ENCODE results near the gene TMEM108.

The TMEM108 gene

GRCh38 chr3:133117342-133117741 is 79.2 kb downstream of the TMEM108 start:
- H3K27ac ChIP-seq (ENCODE audit: low read depth, low read length, severe bottlenecking), result no peak overlapping the region
- H3K9me3 ChIP-seq (ENCODE audit: control insufficient read depth, low read length), result no peaks in the 10 kb centered on the region
- no peak overlapping the region for H3K4me3 ChIP-seq (ENCODE audit: extremely low read depth, insufficient read depth, low read length, poor library complexity, severe bottlenecking)
- H3K36me3 ChIP-seq (ENCODE audit: control insufficient read depth, insufficient read depth, low read length), result no peaks in the 10 kb centered on the region
- H3K4me1 ChIP-seq (ENCODE audit: control insufficient read depth, insufficient read depth, low read length, poor library complexity, severe bottlenecking), result no peaks in the 10 kb centered on the region

- no CpG with 5 or more reads among the region's 2 CpGs for WGBS, 2 experiments (ENCODE audit: insufficient coverage in 2 of 2)
- no peak overlapping the region for H3K4me3 ChIP-seq (ENCODE audit: extremely low read depth, insufficient read depth, low read length, poor library complexity, severe bottlenecking)
- no peak overlapping the region for H3K27ac ChIP-seq (ENCODE audit: low read depth, low read length, severe bottlenecking)
- no peaks in the 10 kb centered on the region for H3K9me3 ChIP-seq (ENCODE audit: control insufficient read depth, low read length)
- no peaks in the 10 kb centered on the region for H3K36me3 ChIP-seq (ENCODE audit: control insufficient read depth, insufficient read depth, low read length)
- H3K4me1 ChIP-seq (ENCODE audit: control insufficient read depth, insufficient read depth, low read length, poor library complexity, severe bottlenecking), result no peaks in the 10 kb centered on the region
Measured at GRCh38 chr3:133119176-133119575, 81.0 kb downstream of the TMEM108 start.

DNA sequence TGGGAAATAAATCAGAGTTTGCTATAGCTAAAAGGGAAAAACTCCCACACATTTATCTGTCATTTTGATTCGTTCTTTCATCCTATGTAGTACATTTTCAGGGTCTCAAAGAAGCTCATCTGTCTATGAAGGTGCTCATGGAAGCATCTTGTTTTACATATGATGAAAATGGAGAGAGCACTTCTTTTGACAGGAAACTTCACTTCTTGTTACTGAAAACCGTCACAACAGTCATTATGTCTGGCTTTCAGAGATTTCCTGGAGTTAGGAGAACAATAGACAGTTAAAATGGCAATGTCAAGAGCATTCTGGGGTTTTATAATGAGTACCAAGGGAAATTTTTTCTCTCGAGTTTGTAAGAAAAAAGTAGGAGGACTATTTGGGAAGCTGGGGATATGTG is 83.3 kb downstream of the TMEM108 start:
- H3K36me3 ChIP-seq (ENCODE audit: control insufficient read depth, insufficient read depth, low read length), result no peaks in the 10 kb centered on the region
- no peaks in the 10 kb centered on the region for H3K9me3 ChIP-seq (ENCODE audit: control insufficient read depth, low read length)
- H3K4me1 ChIP-seq (ENCODE audit: control insufficient read depth, insufficient read depth, low read length, poor library complexity, severe bottlenecking), result no peaks in the 10 kb centered on the region
- H3K27ac ChIP-seq (ENCODE audit: low read depth, low read length, severe bottlenecking), result no peak overlapping the region
- no peak overlapping the region for H3K4me3 ChIP-seq (ENCODE audit: extremely low read depth, insufficient read depth, low read length, poor library complexity, severe bottlenecking)
- 33 to 78% methylated on average over 1 to 2 of the region's 3 CpGs for WGBS, 2 experiments (ENCODE audit: insufficient coverage in 2 of 2)

DNA sequence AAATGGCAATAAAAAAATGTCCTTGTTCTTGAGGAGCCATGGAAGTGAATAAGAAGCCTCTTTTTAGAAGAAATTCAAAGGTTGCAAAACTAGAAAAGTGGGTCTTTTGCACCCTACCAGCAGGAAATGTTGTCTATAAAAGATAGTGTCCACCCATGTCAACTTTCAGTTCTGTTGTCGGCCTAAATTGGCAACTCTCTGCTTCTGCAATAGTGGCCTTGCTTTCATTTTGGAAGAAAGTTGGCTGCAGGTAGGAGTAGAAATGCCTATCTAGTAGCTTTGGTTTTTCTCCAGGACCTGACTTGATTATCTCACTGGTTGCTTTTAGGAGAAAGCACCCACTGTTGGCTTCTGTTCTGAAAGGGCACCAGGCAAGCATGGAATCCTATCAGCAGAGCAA is 85.4 kb downstream of the TMEM108 start:
- no CpG with 5 or more reads among the region's 1 CpG for WGBS, 2 experiments (ENCODE audit: insufficient coverage in 2 of 2)

GRCh38 chr3:133124511-133124910 is 86.3 kb downstream of the TMEM108 start:
- Histone ChIP-seq H3K4me3 (ENCODE audit: extremely low read depth, insufficient read depth, low read length, poor library complexity, severe bottlenecking) (no peak overlapping the region), H3K9me3 (ENCODE audit: control insufficient read depth, low read length) (no peaks in the 10 kb centered on the region), H3K4me1 (ENCODE audit: control insufficient read depth, insufficient read depth, low read length, poor library complexity, severe bottlenecking) (no peaks in the 10 kb centered on the region), H3K27ac (ENCODE audit: low read depth, low read length, severe bottlenecking) (no peak overlapping the region), H3K36me3 (ENCODE audit: control insufficient read depth, insufficient read depth, low read length) (no peaks in the 10 kb centered on the region)
- WGBS, 2 experiments (ENCODE audit: insufficient coverage in 2 of 2), result 75 to 87% methylated on average over 6 of the region's 6 CpGs

More for the DNA sequence above, 85.4 kb downstream of the TMEM108 start:
- H3K36me3 ChIP-seq (ENCODE audit: control insufficient read depth, insufficient read depth, low read length), result no peaks in the 10 kb centered on the region
- no peak overlapping the region for H3K27ac ChIP-seq (ENCODE audit: low read depth, low read length, severe bottlenecking)
- no peaks in the 10 kb centered on the region for H3K9me3 ChIP-seq (ENCODE audit: control insufficient read depth, low read length)
- no peaks in the 10 kb centered on the region for H3K4me1 ChIP-seq (ENCODE audit: control insufficient read depth, insufficient read depth, low read length, poor library complexity, severe bottlenecking)
- no peak overlapping the region for H3K4me3 ChIP-seq (ENCODE audit: extremely low read depth, insufficient read depth, low read length, poor library complexity, severe bottlenecking)

GRCh38 chr3:133125171-133125570 is 87.0 kb downstream of the TMEM108 start:
- 60 to 93% methylated on average over 1 to 2 of the region's 4 CpGs for WGBS, 2 experiments (ENCODE audit: insufficient coverage in 2 of 2)
- H3K4me1 ChIP-seq (ENCODE audit: control insufficient read depth, insufficient read depth, low read length, poor library complexity, severe bottlenecking), result no peaks in the 10 kb centered on the region
- H3K9me3 ChIP-seq (ENCODE audit: control insufficient read depth, low read length), result no peaks in the 10 kb centered on the region

GRCh38 chr3:133125802-133126201 is 87.6 kb downstream of the TMEM108 start:
- 100% methylated on average over 1 of the region's 2 CpGs; no CpG with 5 or more reads in 1 of the 2 experiments for WGBS, 2 experiments (ENCODE audit: insufficient coverage in 2 of 2)
- H3K36me3 ChIP-seq (ENCODE audit: control insufficient read depth, insufficient read depth, low read length), result no peaks in the 10 kb centered on the region
- H3K27ac ChIP-seq (ENCODE audit: low read depth, low read length, severe bottlenecking), result no peak overlapping the region
- no peaks in the 10 kb centered on the region for H3K4me1 ChIP-seq (ENCODE audit: control insufficient read depth, insufficient read depth, low read length, poor library complexity, severe bottlenecking)
- no peak overlapping the region for H3K4me3 ChIP-seq (ENCODE audit: extremely low read depth, insufficient read depth, low read length, poor library complexity, severe bottlenecking)
- H3K9me3 ChIP-seq (ENCODE audit: control insufficient read depth, low read length), result no peaks in the 10 kb centered on the region

More at GRCh38 chr3:133125171-133125570, 87.0 kb downstream of the TMEM108 start:
- Histone ChIP-seq H3K4me3 (ENCODE audit: extremely low read depth, insufficient read depth, low read length, poor library complexity, severe bottlenecking) (no peak overlapping the region), H3K27ac (ENCODE audit: low read depth, low read length, severe bottlenecking) (no peak overlapping the region), H3K36me3 (ENCODE audit: control insufficient read depth, insufficient read depth, low read length) (no peaks in the 10 kb centered on the region)

- H3K36me3 ChIP-seq (ENCODE audit: control insufficient read depth, insufficient read depth, low read length), result no peaks in the 10 kb centered on the region
- no peaks in the 10 kb centered on the region for H3K9me3 ChIP-seq (ENCODE audit: control insufficient read depth, low read length)
- WGBS, 2 experiments (ENCODE audit: insufficient coverage in 2 of 2), result 100% methylated on average over 1 of the region's 2 CpGs; no CpG with 5 or more reads in 1 of the 2 experiments
Measured at GRCh38 chr3:133127381-133127780, 89.2 kb downstream of the TMEM108 start.

DNA sequence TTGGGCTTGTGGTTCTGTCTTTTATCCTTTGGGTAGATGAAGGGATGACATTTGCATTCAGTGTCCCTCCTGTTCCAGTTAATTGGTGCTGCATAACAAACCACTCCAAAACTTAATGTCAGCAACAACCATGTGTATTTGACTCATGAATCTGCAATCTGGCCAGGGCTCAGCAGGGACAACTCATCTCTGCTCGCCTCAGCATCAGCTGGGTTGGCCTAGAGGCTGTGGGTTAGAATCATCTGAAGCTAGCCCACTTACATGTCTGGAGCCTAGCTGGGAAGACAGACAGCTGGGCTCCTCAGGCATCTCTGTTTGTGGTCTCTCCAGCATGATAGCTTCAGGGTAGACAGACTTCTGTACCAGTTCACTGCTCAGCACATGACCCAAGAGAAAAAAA is 92.0 kb downstream of the TMEM108 start:
- Histone ChIP-seq H3K36me3 (ENCODE audit: control insufficient read depth, insufficient read depth, low read length) (no peaks in the 10 kb centered on the region), H3K27ac (ENCODE audit: low read depth, low read length, severe bottlenecking) (no peak overlapping the region), H3K4me3 (ENCODE audit: extremely low read depth, insufficient read depth, low read length, poor library complexity, severe bottlenecking) (no peak overlapping the region), H3K4me1 (ENCODE audit: control insufficient read depth, insufficient read depth, low read length, poor library complexity, severe bottlenecking) (no peaks in the 10 kb centered on the region), H3K9me3 (ENCODE audit: control insufficient read depth, low read length) (no peaks in the 10 kb centered on the region)
- 57 to 89% methylated on average over 1 of the region's 1 CpG for WGBS, 2 experiments (ENCODE audit: insufficient coverage in 2 of 2)

More at GRCh38 chr3:133127381-133127780, 89.2 kb downstream of the TMEM108 start:
- H3K4me3 ChIP-seq (ENCODE audit: extremely low read depth, insufficient read depth, low read length, poor library complexity, severe bottlenecking), result no peak overlapping the region
- H3K4me1 ChIP-seq (ENCODE audit: control insufficient read depth, insufficient read depth, low read length, poor library complexity, severe bottlenecking), result no peaks in the 10 kb centered on the region
- H3K27ac ChIP-seq (ENCODE audit: low read depth, low read length, severe bottlenecking), result no peak overlapping the region

GRCh38 chr3:133135306-133135705 is 97.1 kb downstream of the TMEM108 start:
- 81 to 89% methylated on average over 5 of the region's 5 CpGs for WGBS, 2 experiments (ENCODE audit: insufficient coverage in 2 of 2)
- Histone ChIP-seq H3K4me1 (ENCODE audit: control insufficient read depth, insufficient read depth, low read length, poor library complexity, severe bottlenecking) (no peaks in the 10 kb centered on the region), H3K4me3 (ENCODE audit: extremely low read depth, insufficient read depth, low read length, poor library complexity, severe bottlenecking) (no peak overlapping the region), H3K9me3 (ENCODE audit: control insufficient read depth, low read length) (no peaks in the 10 kb centered on the region), H3K36me3 (ENCODE audit: control insufficient read depth, insufficient read depth, low read length) (no peaks in the 10 kb centered on the region), H3K27ac (ENCODE audit: low read depth, low read length, severe bottlenecking) (no peak overlapping the region)

DNA sequence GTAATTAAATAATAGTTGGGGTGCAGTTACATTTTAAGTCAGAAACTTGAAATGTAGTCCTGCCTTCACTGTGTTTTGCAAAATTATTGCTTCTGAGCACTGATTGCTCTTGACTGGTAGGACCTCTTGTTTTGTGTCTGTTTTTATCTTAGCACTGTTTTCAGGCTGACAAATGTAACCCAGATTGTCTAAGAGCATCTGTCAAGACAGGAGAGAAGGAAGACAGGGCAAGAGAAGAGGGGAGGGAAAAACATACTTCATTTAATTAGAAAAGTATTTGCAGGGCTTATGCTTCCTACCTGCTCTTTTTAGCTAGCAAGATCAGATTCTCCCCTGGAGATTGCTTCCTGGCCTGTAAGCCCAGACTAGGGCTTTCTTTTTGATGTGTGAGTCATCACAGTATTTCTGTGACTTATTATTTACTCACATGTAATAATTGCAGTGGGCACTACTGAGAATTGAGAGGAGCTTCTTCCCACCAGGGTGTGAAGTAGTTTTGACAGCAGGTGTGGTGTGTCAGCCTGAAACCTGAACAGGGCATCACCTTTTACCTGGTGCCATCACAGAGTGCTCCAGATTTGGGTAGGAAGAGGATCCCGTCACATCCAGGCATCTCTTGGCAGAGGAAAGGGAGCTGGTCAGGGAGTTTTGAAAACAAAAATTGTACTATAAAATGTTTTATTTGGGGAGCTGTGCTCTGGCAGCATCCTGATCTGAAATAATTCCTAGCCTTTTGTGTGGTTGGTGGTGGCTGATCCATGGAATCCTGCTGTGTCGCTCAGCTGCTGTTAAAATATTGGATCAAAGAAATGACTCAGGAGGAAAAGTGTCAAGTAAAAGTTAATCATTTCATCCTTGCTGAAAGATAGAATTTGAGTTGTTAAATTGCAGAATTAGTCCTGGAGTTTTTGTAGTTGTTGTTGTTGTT is 98.2 kb downstream of the TMEM108 start:
- Histone ChIP-seq H3K9me3 (ENCODE audit: control insufficient read depth, low read length) (no peaks in the 10 kb centered on the region), H3K4me1 (ENCODE audit: control insufficient read depth, insufficient read depth, low read length, poor library complexity, severe bottlenecking) (no peaks in the 10 kb centered on the region), H3K36me3 (ENCODE audit: control insufficient read depth, insufficient read depth, low read length) (no peaks in the 10 kb centered on the region), H3K27ac (ENCODE audit: low read depth, low read length, severe bottlenecking) (no peak overlapping the region), H3K4me3 (ENCODE audit: extremely low read depth, insufficient read depth, low read length, poor library complexity, severe bottlenecking) (no peak overlapping the region)
- WGBS, 2 experiments (ENCODE audit: insufficient coverage in 2 of 2), result 100% methylated on average over 1 to 2 of the region's 2 CpGs
